OCI-LY7 (cell line): ENCODE measurements around the gene CORO2A. TPM values are rescaled to one million over a fixed set of nuclear protein-coding genes. Genes with fewer than 3 reads are reported as not detected.

Experiments
- BruUV-seq: library from RNA; stranded (reverse); fragments of 400-500 nt; replicated peaks from 2 replicates; lab custom pipeline; 2021; lab: Mats Ljungman, UMichigan
- CTCF ChIA-PET: fragments of 300-600 bp; sonication (Branson Sonifier 250); formaldehyde crosslinking; loops from one replicate; lab custom pipeline; 2022; ENCODE audit warnings: antibody characterized with exemption; ENCODE audit not compliant: unreplicated experiment; lab: Charles Lee
- POLR2A ChIA-PET: fragments of 300-600 bp; sonication (Branson Sonifier 250); formaldehyde crosslinking; loops from one replicate; lab custom pipeline; 2022; ENCODE audit warnings: antibody characterized with exemption; lab: Charles Lee
- DNase-seq: peaks from one replicate; pipeline ENCODE4 v3.0.0-alpha.2; 2015; ENCODE audit warnings: low spot score
- H2AFZ ChIP-seq: fragments of 200-600 bp; sonication (generic), shearing (Covaris generic); 2 replicates; pipeline ENCODE4 v1.6.1; 2014; ENCODE audit warnings: mild to moderate bottlenecking, antibody characterized with exemption, low read length, moderate library complexity
- H3K27ac ChIP-seq: fragments of 200-600 bp; sonication (generic); 2 replicates; pipeline ENCODE4 v1.5.1; 2014; ENCODE audit warnings: mixed run types, low read depth, mild to moderate bottlenecking, moderate library complexity, low read length, inconsistent platforms; ENCODE audit not compliant: poor library complexity, severe bottlenecking
- H3K36me3 ChIP-seq: fragments of 200-600 bp; sonication (generic); 2 replicates; pipeline ENCODE4 v1.6.1; 2014; ENCODE audit warnings: mild to moderate bottlenecking, antibody characterized with exemption, low read length, moderate library complexity, mixed read lengths; ENCODE audit not compliant: insufficient read depth
- H3K4me1 ChIP-seq: fragments of 200-600 bp; sonication (generic); 2 replicates; pipeline ENCODE4 v1.5.1; 2014; ENCODE audit warnings: mild to moderate bottlenecking, low read length; ENCODE audit not compliant: insufficient read depth, poor library complexity, severe bottlenecking
- H3K4me2 ChIP-seq: fragments of 200-600 bp; sonication (generic); 2 replicates; pipeline ENCODE4 v1.6.1; 2014; ENCODE audit warnings: mild to moderate bottlenecking, low read length
- H3K4me3 ChIP-seq: fragments of 200-600 bp; sonication (generic); 2 replicates; pipeline ENCODE4 v1.5.1; 2014; ENCODE audit warnings: mild to moderate bottlenecking, low read depth, low read length; ENCODE audit not compliant: poor library complexity, severe bottlenecking
- H3K79me2 ChIP-seq: fragments of 200-600 bp; sonication (generic); 2 replicates; pipeline ENCODE4 v1.6.1; 2016; ENCODE audit warnings: low read depth, mild to moderate bottlenecking, low read length, moderate library complexity, mixed read lengths; ENCODE audit not compliant: insufficient read depth
- H3K9me2 ChIP-seq: fragments of 200-600 bp; sonication (generic); 2 replicates; pipeline ENCODE4 v1.6.1; 2016; ENCODE audit warnings: mild to moderate bottlenecking, low read length, mixed read lengths; ENCODE audit not compliant: insufficient read depth
- H3K9me3 ChIP-seq: fragments of 200-600 bp; sonication (generic); 2 replicates; pipeline ENCODE4 v1.6.1; 2014; ENCODE audit warnings: mild to moderate bottlenecking, mixed run types, low read length, mixed read lengths
- H4K20me1 ChIP-seq: fragments of 200-600 bp; sonication (generic); 2 replicates; pipeline ENCODE4 v1.6.1; 2014; ENCODE audit warnings: mild to moderate bottlenecking, antibody characterized with exemption, low read length, moderate library complexity, mixed read lengths; ENCODE audit not compliant: insufficient read depth
- EZH2phosphoT487 ChIP-seq: fragments of 200-600 bp; sonication (generic); IDR thresholded peaks from 2 replicates; pipeline ENCODE4 v1.6.1; 2018; ENCODE audit warnings: low read depth, borderline replicate concordance, mild to moderate bottlenecking, mixed run types, antibody characterized with exemption, low read length, moderate library complexity, mixed read lengths
- intact Hi-C: fragments of 100-400 bp; cut with micrococcal nuclease; formaldehyde crosslinking; loops from one replicate; pipeline ENCODE4 v1.10.0; 2022; ENCODE audit not compliant: unreplicated experiment
- total RNA-seq, 2 experiments: library from RNA; depleted of rRNA in 1 of 2; stranded (reverse); fragments of >200 nt in 1 of 2; shearing (Covaris generic) in 1 of 2; gene quantifications; 2 replicates each; pipeline ENCODE4 v1.2.3, GENCODE V29; 2014 to 2022
- TF ChIP-seq, protein P1 (sequence below): fragments of 200-600 bp; sonication (generic); conservative IDR thresholded peaks from 2 replicates; pipeline ENCODE4 v1.5.1; 2014; ENCODE audit warnings: mild to moderate bottlenecking, antibody characterized with exemption, low read length, moderate library complexity, mixed read lengths

Gene CORO2A
- total RNA-seq, 2 experiments from 2014 or later = 1.8 to 3.9 TPM

DNA sequence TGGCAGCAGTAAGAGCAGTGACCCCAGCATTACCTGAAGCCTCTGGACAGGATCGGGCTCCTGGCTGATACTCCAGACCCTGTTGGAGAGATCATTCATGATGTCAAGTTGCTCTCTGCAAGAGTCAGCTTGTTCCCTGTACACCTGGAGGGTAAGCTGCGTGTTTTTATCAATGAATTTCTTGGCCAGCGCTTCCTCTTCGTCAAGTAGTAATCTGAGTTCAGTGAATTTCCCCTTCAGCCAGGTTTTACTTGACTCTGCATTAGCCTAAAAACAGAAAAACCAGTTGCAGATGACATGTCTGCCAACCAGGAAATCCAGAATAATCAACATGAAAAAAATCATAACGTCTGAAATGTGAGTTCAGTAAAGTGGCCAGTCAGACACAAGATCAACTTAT lies 92.5 kb downstream of the CORO2A start:
- Histone ChIP-seq H3K4me2 (peak overlapping the region; percentile 97), H3K9me3 (no peaks in the 10 kb centered on the region), H4K20me1 (no peaks in the 10 kb centered on the region), H3K4me1 (peaks cover 78% of the 10 kb centered on the region), H3K27ac (peak overlapping the region; percentile 95), H3K4me3 (peak overlapping the region; percentile 46), H3K9me2 (no peaks in the 10 kb centered on the region), H3K79me2 (peaks cover 21% of the 10 kb centered on the region; the same call in 1 of the 2 replicates), H3K36me3 (peaks cover 22% of the 10 kb centered on the region; the same call in 1 of the 2 replicates), H2AFZ (peak overlapping the region; percentile 85)
- DNase-seq = peak; percentile 76
- TF ChIP-seq EZH2phosphoT487 = no peak
- TF ChIP-seq, protein P1, sequence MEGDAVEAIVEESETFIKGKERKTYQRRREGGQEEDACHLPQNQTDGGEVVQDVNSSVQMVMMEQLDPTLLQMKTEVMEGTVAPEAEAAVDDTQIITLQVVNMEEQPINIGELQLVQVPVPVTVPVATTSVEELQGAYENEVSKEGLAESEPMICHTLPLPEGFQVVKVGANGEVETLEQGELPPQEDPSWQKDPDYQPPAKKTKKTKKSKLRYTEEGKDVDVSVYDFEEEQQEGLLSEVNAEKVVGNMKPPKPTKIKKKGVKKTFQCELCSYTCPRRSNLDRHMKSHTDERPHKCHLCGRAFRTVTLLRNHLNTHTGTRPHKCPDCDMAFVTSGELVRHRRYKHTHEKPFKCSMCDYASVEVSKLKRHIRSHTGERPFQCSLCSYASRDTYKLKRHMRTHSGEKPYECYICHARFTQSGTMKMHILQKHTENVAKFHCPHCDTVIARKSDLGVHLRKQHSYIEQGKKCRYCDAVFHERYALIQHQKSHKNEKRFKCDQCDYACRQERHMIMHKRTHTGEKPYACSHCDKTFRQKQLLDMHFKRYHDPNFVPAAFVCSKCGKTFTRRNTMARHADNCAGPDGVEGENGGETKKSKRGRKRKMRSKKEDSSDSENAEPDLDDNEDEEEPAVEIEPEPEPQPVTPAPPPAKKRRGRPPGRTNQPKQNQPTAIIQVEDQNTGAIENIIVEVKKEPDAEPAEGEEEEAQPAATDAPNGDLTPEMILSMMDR = no peak
- CTCF ChIA-PET = no interaction called here
- BruUV-seq = no TSS peak
- intact Hi-C loops = loop anchor here (2.0 kb wide), 1 partner anchor 25 kb away; no protein-coding TSS in a partner anchor
- POLR2A ChIA-PET = interaction anchor here (0.6 to 1.9 kb wide), 7 partner anchors 8 to 94 kb away, joined by 3 to 6 read pairs (median 4); no protein-coding TSS in a partner anchor

DNA sequence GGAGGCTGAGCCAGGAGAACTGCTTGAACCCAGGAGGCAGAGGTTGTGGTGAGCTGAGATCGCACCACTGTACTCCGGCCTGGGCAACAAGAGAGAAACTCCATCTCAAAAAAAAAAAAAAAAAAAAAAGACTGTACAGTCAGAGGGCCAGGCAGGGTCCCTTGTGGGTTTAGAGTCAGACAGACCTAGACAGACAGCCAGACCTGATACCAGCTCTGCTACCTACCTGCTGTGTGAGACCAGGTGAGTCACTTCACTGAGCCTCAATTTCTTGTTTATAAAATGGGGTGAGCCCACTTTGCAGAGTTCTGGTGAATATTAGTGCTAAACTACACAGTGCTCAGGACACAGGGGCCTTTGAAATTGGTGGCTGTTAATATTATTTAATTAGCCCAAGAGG lies 93.1 kb downstream of the CORO2A start:
- peak overlapping the region; percentile 95 for H3K27ac ChIP-seq
- intact Hi-C loops = loop anchor here (2.0 kb wide), 1 partner anchor 25 kb away; no protein-coding TSS in a partner anchor
- POLR2A ChIA-PET = interaction anchor here (1.0 to 1.9 kb wide), 4 partner anchors 9 to 94 kb away, joined by 3 to 5 read pairs (median 4); no protein-coding TSS in a partner anchor

More for the DNA sequence above, 93.1 kb downstream of the CORO2A start:
- peak overlapping the region; percentile 85; the same call in 1 of the 2 replicates for H2AFZ ChIP-seq
- no peaks in the 10 kb centered on the region for H3K9me3 ChIP-seq
- no peaks in the 10 kb centered on the region for H3K9me2 ChIP-seq
- BruUV-seq = no TSS peak
- H3K4me1 ChIP-seq = peaks cover 72% of the 10 kb centered on the region
- H4K20me1 ChIP-seq = no peaks in the 10 kb centered on the region
- CTCF ChIA-PET = no interaction called here
- DNase-seq = no peak
- peaks cover 21% of the 10 kb centered on the region; the same call in 1 of the 2 replicates for H3K79me2 ChIP-seq
- peak overlapping the region; percentile 46 for H3K4me3 ChIP-seq
- H3K4me2 ChIP-seq = peak overlapping the region; percentile 97
- peaks cover 28% of the 10 kb centered on the region; the same call in 1 of the 2 replicates for H3K36me3 ChIP-seq
- no peak for TF ChIP-seq EZH2phosphoT487
- TF ChIP-seq, protein P1 = no peak
